Measurements from ENCODE around the gene DCC. TPM values are rescaled to one million over a fixed set of nuclear protein-coding genes. Genes with fewer than 3 reads are reported as not detected.

Gene DCC
- total RNA-seq, 4 donors from 2014 or later, result 0.27 to 2.5 TPM; not detected in 2

- TF ChIP-seq POLR2A (IDR thresholded peaks at IDR 0.05), result no peak
- TF ChIP-seq CTCF (IDR thresholded peaks at IDR 0.05), result no peak
- no peak for TF ChIP-seq EP300 (IDR thresholded peaks at IDR 0.05; ENCODE audit: low read depth)
- no peak for TF ChIP-seq POLR2AphosphoS5 (IDR thresholded peaks at IDR 0.05)
- in situ Hi-C loops (cut with MboI; ENCODE audit: low pct_ligation_motif_present in 1 of 4, low pct_unique_long_range_greater_than_20kb in 1 of 4, low sequenced_read_pairs in 3 of 4), result loop anchor here in 1 of 4 donors (25.0 kb wide), 1 partner anchor 211 kb away; no protein-coding TSS in a partner anchor
- peak overlapping the region in 2 of 4 donors; percentile 44 to 70 for H3K27ac ChIP-seq
- intact Hi-C loops (cut with DNase I; ENCODE audit: low total_unique reads), result no loop called here
- no peaks in the 10 kb centered on the region for H3K27me3 ChIP-seq
- WGBS, 2 donors (ENCODE audit: low coverage in 1 of 2), result 34 to 47% methylated on average over 5 of the region's 5 CpGs
- peaks cover 0 to 4% (median 0%) of the 10 kb centered on the region in 4 donors for H3K4me1 ChIP-seq
- no peaks in the 10 kb centered on the region for H3K36me3 ChIP-seq
- no peaks in the 10 kb centered on the region for H3K9me3 ChIP-seq
- DNase-seq, result no peak
- H3K4me3 ChIP-seq, result no peak overlapping the region
These were observed 361.4 kb downstream of the DCC start for GRCh38 chr18:52701219-52701935.

DNA sequence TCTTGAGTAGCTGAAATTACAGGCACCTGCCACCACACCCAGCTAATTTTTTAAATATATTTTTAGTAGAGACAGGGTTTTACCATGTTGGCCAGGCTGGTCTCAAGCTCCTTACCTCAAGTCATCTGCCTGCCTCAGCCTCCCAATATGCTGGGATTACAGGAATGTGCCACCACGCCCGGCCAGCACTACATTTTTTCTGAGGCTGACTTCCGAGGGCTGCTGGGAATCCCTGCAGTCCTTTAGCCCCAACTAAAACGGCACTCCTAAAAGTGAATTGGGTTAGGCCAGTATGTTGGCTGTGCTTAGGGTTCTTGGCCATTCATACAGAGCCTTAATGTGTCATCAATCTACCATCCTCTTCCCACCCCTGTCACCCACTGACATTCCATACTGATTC is 375.4 kb downstream of the DCC start:
- H3K36me3 ChIP-seq, result no peaks in the 10 kb centered on the region
- WGBS, 2 donors (ENCODE audit: low coverage in 1 of 2), result 80 to 84% methylated on average over 2 to 4 of the region's 4 CpGs
- TF ChIP-seq CTCF (IDR thresholded peaks at IDR 0.05), result no peak
- peaks cover 0 to 21% (median 10%) of the 10 kb centered on the region in 4 donors for H3K4me1 ChIP-seq
- no peaks in the 10 kb centered on the region for H3K9me3 ChIP-seq
- intact Hi-C loops (cut with DNase I; ENCODE audit: low total_unique reads) (loop anchor here (10.0 kb wide), 1 partner anchor 189 kb away; no protein-coding TSS in a partner anchor), in situ Hi-C loops (cut with MboI; ENCODE audit: low pct_ligation_motif_present in 1 of 4, low pct_unique_long_range_greater_than_20kb in 1 of 4, low sequenced_read_pairs in 3 of 4) (loop anchor here in 2 of 4 donors (10.0 to 25.0 kb wide), 2 partner anchors 197 to 199 kb away; no protein-coding TSS in a partner anchor)
- H3K27ac ChIP-seq, result no peak overlapping the region
- H3K27me3 ChIP-seq, result no peaks in the 10 kb centered on the region
- no peak overlapping the region for H3K4me3 ChIP-seq
- DNase-seq, result no peak

DNA sequence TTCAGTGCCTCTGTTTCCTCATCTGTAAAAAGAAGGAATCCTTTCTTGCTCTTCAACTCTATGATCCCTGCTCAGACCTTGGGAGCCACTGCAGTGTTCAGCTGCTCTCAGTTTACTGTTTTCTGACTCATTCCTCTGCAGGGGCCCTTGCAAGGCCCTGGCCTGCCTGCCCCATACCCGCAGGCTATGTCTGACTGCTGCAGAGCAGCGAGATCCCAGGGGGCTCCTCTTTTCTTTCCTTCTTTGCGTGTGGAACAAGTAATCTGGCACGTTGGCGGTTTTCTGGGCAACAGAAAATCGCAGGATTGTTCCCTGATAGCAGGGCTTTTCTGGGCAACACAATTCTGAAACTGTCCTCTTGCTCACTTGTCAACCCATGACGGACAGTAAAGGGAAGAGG is 376.0 kb downstream of the DCC start:
- no peak overlapping the region for H3K4me3 ChIP-seq
- no peak for DNase-seq
- H3K9me3 ChIP-seq, result no peaks in the 10 kb centered on the region
- peaks cover 0 to 21% (median 10%) of the 10 kb centered on the region in 4 donors for H3K4me1 ChIP-seq
- TF ChIP-seq EP300 (IDR thresholded peaks at IDR 0.05; ENCODE audit: low read depth), result no peak
- TF ChIP-seq POLR2AphosphoS5 (IDR thresholded peaks at IDR 0.05), result no peak
- TF ChIP-seq POLR2A (IDR thresholded peaks at IDR 0.05), result no peak
- WGBS, 2 donors (ENCODE audit: low coverage in 1 of 2), result 89 to 94% methylated on average over 5 to 7 of the region's 7 CpGs
- no peaks in the 10 kb centered on the region for H3K36me3 ChIP-seq
- H3K27ac ChIP-seq, result no peak overlapping the region
- in situ Hi-C loops (cut with MboI; ENCODE audit: low pct_ligation_motif_present in 1 of 4, low pct_unique_long_range_greater_than_20kb in 1 of 4, low sequenced_read_pairs in 3 of 4), result loop anchor here in 2 of 4 donors (10.0 to 25.0 kb wide), 2 partner anchors 196 to 199 kb away; no protein-coding TSS in a partner anchor
- no peaks in the 10 kb centered on the region for H3K27me3 ChIP-seq
- intact Hi-C loops (cut with DNase I; ENCODE audit: low total_unique reads), result loop anchor here (10.0 kb wide), 1 partner anchor 189 kb away; no protein-coding TSS in a partner anchor

DNA sequence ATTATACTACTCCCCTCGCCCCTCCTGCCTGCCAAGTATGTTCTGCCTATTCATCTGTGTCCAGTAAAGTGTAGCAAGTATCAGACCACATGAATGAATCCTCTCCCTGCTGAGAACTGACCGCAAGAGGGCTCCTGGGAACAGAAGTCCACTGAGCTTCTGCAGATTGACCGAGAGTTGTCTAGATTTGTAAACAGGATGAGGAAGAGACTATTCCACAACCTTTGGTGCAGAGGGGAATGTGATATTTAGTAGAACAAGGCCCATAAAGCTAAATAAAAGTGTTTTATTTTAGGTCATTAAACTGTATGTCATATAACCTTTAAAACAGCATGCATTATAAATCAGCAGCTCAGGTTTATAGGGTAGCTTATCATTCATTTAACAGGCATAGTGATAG is 377.0 kb downstream of the DCC start:
- H3K36me3 ChIP-seq, result no peaks in the 10 kb centered on the region
- no peak overlapping the region for H3K4me3 ChIP-seq
- in situ Hi-C loops (cut with MboI; ENCODE audit: low pct_ligation_motif_present in 1 of 4, low pct_unique_long_range_greater_than_20kb in 1 of 4, low sequenced_read_pairs in 3 of 4) (loop anchor here in 2 of 4 donors (10.0 to 25.0 kb wide), 2 partner anchors 195 to 198 kb away; no protein-coding TSS in a partner anchor), intact Hi-C loops (cut with DNase I; ENCODE audit: low total_unique reads) (loop anchor here (10.0 kb wide), 1 partner anchor 188 kb away; no protein-coding TSS in a partner anchor)
- H3K27me3 ChIP-seq, result no peaks in the 10 kb centered on the region
- WGBS, 2 donors (ENCODE audit: low coverage in 1 of 2), result 13 to 20% methylated on average over 1 to 3 of the region's 3 CpGs
- H3K9me3 ChIP-seq, result no peaks in the 10 kb centered on the region
- TF ChIP-seq CTCF (IDR thresholded peaks at IDR 0.05), result peak; percentile 53 to 73 (median 59)
- TF ChIP-seq POLR2A (IDR thresholded peaks at IDR 0.05), result no peak
- peaks cover 0 to 21% (median 10%) of the 10 kb centered on the region in 4 donors for H3K4me1 ChIP-seq
- H3K27ac ChIP-seq, result no peak overlapping the region
- DNase-seq, result peak; percentile 73

Data from transverse colon (tissue), 4 donors.